Mesenchymal stem cell (in vitro differentiated cells and primary cell): ENCODE data around the gene THADA.

Experiments used
- DNase-seq: peaks from one replicate; pipeline ENCODE4 v3.0.0-alpha.2; 2013
- H2AFZ ChIP-seq: one replicate; pipeline ENCODE4 v1.6.1; 2013; ENCODE audit warnings: low read depth, mild to moderate bottlenecking, control low read depth, inconsistent platforms, low read length, moderate library complexity
- H2AK5ac ChIP-seq: 2 replicates; pipeline ENCODE4 v1.6.1; 2013; ENCODE audit warnings: low read length, moderate library complexity, mild to moderate bottlenecking, inconsistent platforms; ENCODE audit not compliant: severe bottlenecking
- H2BK120ac ChIP-seq: one replicate; pipeline ENCODE4 v1.6.1; 2013; ENCODE audit warnings: low read depth, mild to moderate bottlenecking, inconsistent platforms, low read length, moderate library complexity
- H2BK12ac ChIP-seq, 2 experiments: one replicate each; pipeline ENCODE4 v1.6.1; 2013; ENCODE audit warnings: inconsistent platforms in 2 of 2, low read length in 2 of 2, mild to moderate bottlenecking in 2 of 2, moderate library complexity in 2 of 2, control low read depth in 1 of 2
- H2BK15ac ChIP-seq: one replicate; pipeline ENCODE4 v1.6.1; 2013; ENCODE audit warnings: mild to moderate bottlenecking, low read depth, inconsistent platforms; ENCODE audit not compliant: poor library complexity, severe bottlenecking
- H2BK5ac ChIP-seq: 2 replicates; pipeline ENCODE4 v1.6.1; 2013; ENCODE audit warnings: low read depth, mild to moderate bottlenecking, low read length, control low read depth, inconsistent platforms; ENCODE audit not compliant: poor library complexity, severe bottlenecking
- H3K14ac ChIP-seq, 2 experiments: one replicate each; pipeline ENCODE4 v1.6.1; 2013; ENCODE audit warnings: inconsistent platforms in 2 of 2, low read length in 2 of 2, control low read depth in 1 of 2, mild to moderate bottlenecking in 1 of 2, moderate library complexity in 1 of 2
- H3K18ac ChIP-seq, 2 experiments: one replicate each; pipeline ENCODE4 v1.6.1; 2013; ENCODE audit warnings: inconsistent platforms in 2 of 2, low read length in 2 of 2, control low read depth in 1 of 2, low read depth in 1 of 2, mild to moderate bottlenecking in 1 of 2
- H3K23ac ChIP-seq, 2 experiments: one replicate each; pipeline ENCODE4 v1.6.1; 2013; ENCODE audit warnings: inconsistent platforms in 2 of 2, low read length in 2 of 2, mild to moderate bottlenecking in 2 of 2, moderate library complexity in 2 of 2, control low read depth in 1 of 2
- H3K27ac ChIP-seq: 2 replicates; pipeline ENCODE4 v1.5.1; 2013; ENCODE audit warnings: mild to moderate bottlenecking, moderate library complexity, low read length, control low read depth, inconsistent platforms; ENCODE audit not compliant: poor library complexity, severe bottlenecking
- H3K27me3 ChIP-seq, 2 experiments: 2 replicates each; pipeline versions ENCODE4 v1.6.1 to v1.7.0; 2013; ENCODE audit warnings: low read length in 2 of 2, mild to moderate bottlenecking in 2 of 2, moderate library complexity in 2 of 2, control low read depth in 1 of 2, inconsistent platforms in 1 of 2; ENCODE audit not compliant: control insufficient read depth in 1 of 2, insufficient read depth in 1 of 2
- H3K36me3 ChIP-seq, 2 experiments: 2 replicates each; pipeline versions ENCODE4 v1.6.1 to v1.7.0; 2013; ENCODE audit warnings: low read length in 2 of 2, control low read depth in 1 of 2, inconsistent platforms in 1 of 2, low read depth in 1 of 2, mild to moderate bottlenecking in 1 of 2; ENCODE audit not compliant: insufficient read depth in 2 of 2, control insufficient read depth in 1 of 2
- H3K4ac ChIP-seq, 2 experiments: one replicate each; pipeline ENCODE4 v1.6.1; 2013; ENCODE audit warnings: inconsistent platforms in 2 of 2, low read length in 2 of 2, mild to moderate bottlenecking in 2 of 2, moderate library complexity in 2 of 2, control low read depth in 1 of 2, low read depth in 1 of 2
- H3K4me1 ChIP-seq: 2 replicates; pipeline ENCODE4 v1.6.1; 2013; ENCODE audit warnings: low read depth, low read length, control low read depth; ENCODE audit not compliant: control insufficient read depth, insufficient read depth
- H3K4me2 ChIP-seq: 2 replicates; pipeline ENCODE4 v1.6.1; 2013; ENCODE audit warnings: low read length, mild to moderate bottlenecking, inconsistent platforms; ENCODE audit not compliant: poor library complexity, severe bottlenecking
- H3K4me3 ChIP-seq, 2 experiments: 2 replicates each; pipeline versions ENCODE4 v1.5.1 to v1.7.0; 2013; ENCODE audit warnings: low read length in 2 of 2, mild to moderate bottlenecking in 2 of 2, control low read depth in 1 of 2, low read depth in 1 of 2; ENCODE audit not compliant: insufficient read depth in 1 of 2
- H3K79me1 ChIP-seq: replicated peaks from 2 replicates; pipeline ENCODE4 v1.6.1; 2013; ENCODE audit warnings: mild to moderate bottlenecking, control low read depth, low read length, inconsistent platforms; ENCODE audit not compliant: poor library complexity, severe bottlenecking
- H3K9ac ChIP-seq: 2 replicates; pipeline ENCODE4 v1.7.0; 2013; ENCODE audit warnings: mild to moderate bottlenecking, low read length, moderate library complexity
- H3K9me3 ChIP-seq: 2 replicates; pipeline ENCODE4 v1.7.0; 2013; ENCODE audit warnings: mild to moderate bottlenecking, low read length; ENCODE audit not compliant: control insufficient read depth
- H4K8ac ChIP-seq: one replicate; pipeline ENCODE4 v1.6.1; 2013; ENCODE audit warnings: inconsistent platforms, mild to moderate bottlenecking, low read length, moderate library complexity
- H4K91ac ChIP-seq: one replicate; pipeline ENCODE4 v1.6.1; 2013; ENCODE audit warnings: mild to moderate bottlenecking, low read length, inconsistent platforms
- WGBS: methylation state at CpG from one replicate; pipeline ENCODE4 v1.1.7; 2013; ENCODE audit warnings: mixed read lengths; 5-methylcytosine and 5-hydroxymethylcytosine counted together

THADA gene

DNA sequence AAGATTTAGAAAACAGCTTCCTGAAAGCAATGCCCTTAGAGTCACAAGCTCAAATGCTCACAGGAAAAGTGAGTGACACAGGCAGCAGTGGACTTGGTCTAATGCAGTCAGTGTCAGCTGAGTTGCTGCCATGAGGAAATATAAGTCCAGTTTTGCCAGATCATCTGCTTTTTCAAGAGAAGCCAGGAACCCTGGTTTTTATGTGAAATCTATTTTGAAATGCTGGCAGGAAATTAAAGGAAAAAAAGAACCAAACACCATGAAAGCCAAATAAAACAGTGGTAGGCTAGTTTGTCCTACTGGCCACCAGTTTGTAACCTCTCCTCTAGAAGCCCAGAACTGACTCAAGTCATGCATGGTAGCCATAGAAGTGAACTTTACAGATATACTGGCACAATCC, 109.2 kb downstream of the THADA start:
- DNase-seq, result no peak
- Histone ChIP-seq H2AK5ac (no peak overlapping the region), H2BK5ac (no peak overlapping the region), H4K8ac (no peak overlapping the region), H3K79me1 (peaks cover 3% of the 10 kb centered on the region), H3K4me2 (no peak overlapping the region), H3K14ac (no peak overlapping the region), H3K4me3 (no peak overlapping the region), H2BK12ac (no peak overlapping the region), H3K9ac (peak overlapping the region; percentile 69), H3K27me3 (no peaks in the 10 kb centered on the region), H3K4me1 (no peaks in the 10 kb centered on the region), H2AFZ (no peak overlapping the region), H2BK15ac (no peak overlapping the region), H3K4ac (no peak overlapping the region), H3K23ac (no peak overlapping the region), H3K36me3 (no peaks in the 10 kb centered on the region), H3K18ac (no peak overlapping the region), H3K27ac (no peak overlapping the region), H2BK120ac (no peak overlapping the region), H3K9me3 (no peaks in the 10 kb centered on the region), H4K91ac (no peak overlapping the region)

DNA sequence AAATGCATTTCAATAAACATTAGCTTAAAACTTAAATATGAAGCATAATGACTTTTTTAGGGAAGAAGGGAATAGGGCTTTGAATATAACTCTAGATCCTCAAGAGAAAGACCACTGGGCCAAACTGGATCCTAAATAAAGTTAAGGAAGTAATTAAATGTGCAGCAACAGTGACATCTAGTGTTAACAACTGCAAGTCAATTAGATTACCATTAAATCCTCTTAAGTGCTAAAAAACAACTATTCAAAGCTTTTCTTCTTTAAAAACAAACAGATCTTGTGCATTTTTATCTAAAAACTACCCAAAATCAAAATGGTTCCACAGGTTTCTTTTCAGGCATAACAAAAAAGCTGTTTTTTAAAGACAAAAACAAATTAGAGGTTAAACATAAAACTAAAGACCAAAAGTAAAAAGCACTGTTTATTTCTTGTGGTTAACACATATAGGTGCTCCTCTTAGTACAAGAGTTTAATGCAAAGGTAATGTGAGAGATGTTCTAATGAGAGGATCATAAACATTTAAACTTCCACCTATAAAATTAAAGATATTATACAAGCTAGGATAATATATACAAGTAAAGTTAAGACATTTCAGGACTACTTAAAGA, 111.4 kb downstream of the THADA start:
- H3K18ac ChIP-seq, result no peak overlapping the region
- H2BK5ac ChIP-seq, result no peak overlapping the region
- no peak overlapping the region for H4K91ac ChIP-seq
- H3K79me1 ChIP-seq, result peaks cover 4% of the 10 kb centered on the region
- H3K9ac ChIP-seq, result peak overlapping the region; percentile 61
- no peak overlapping the region for H3K4me2 ChIP-seq
- H3K23ac ChIP-seq, result no peak overlapping the region
- no peak overlapping the region for H3K4ac ChIP-seq
- DNase-seq, result peak; percentile 83
- no peak overlapping the region for H2AK5ac ChIP-seq
- no peak overlapping the region for H3K27ac ChIP-seq
- H3K36me3 ChIP-seq, result no peaks in the 10 kb centered on the region
- no peak overlapping the region for H2BK120ac ChIP-seq
- H4K8ac ChIP-seq, result no peak overlapping the region
- H2AFZ ChIP-seq, result no peak overlapping the region
- no peak overlapping the region for H2BK15ac ChIP-seq
- H3K4me3 ChIP-seq, result no peak overlapping the region
- H3K14ac ChIP-seq, result no peak overlapping the region
- H3K4me1 ChIP-seq, result no peaks in the 10 kb centered on the region
- no peak overlapping the region for H2BK12ac ChIP-seq
- no peaks in the 10 kb centered on the region for H3K27me3 ChIP-seq
- H3K9me3 ChIP-seq, result no peaks in the 10 kb centered on the region

DNA sequence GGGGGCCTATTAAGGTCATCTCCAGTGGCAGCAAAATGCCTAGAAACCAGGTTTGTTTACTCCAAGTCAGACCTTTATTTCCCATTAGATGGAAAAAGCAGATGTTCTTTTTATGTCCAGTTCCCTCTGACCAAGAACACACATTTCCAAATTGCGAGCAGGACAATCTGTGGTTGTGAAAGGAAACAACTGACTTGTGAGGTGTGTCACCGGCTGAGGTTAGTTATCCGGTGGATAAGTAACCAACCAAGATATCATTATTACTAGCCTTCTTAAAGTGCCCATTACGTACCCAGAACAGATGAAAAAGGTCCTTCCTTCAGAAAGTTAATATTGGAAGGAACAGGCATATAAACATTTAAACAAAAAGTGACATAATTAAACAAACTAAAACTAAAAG, 112.9 kb downstream of the THADA start:
- H3K36me3 ChIP-seq, result no peaks in the 10 kb centered on the region
- H2BK12ac ChIP-seq, result no peak overlapping the region
- WGBS, result no CpG with 5 or more reads among the region's 4 CpGs
- H3K9me3 ChIP-seq, result no peaks in the 10 kb centered on the region
- H3K9ac ChIP-seq, result peak overlapping the region; percentile 50
- H3K4me1 ChIP-seq, result no peaks in the 10 kb centered on the region
- no peak overlapping the region for H3K4ac ChIP-seq
- no peak overlapping the region for H2AK5ac ChIP-seq
- peak; percentile 72 for DNase-seq
- H2AFZ ChIP-seq, result no peak overlapping the region
- H4K8ac ChIP-seq, result no peak overlapping the region
- no peak overlapping the region for H3K14ac ChIP-seq
- no peak overlapping the region for H3K4me3 ChIP-seq
- peak overlapping the region; percentile 10 for H3K27ac ChIP-seq
- H2BK120ac ChIP-seq, result no peak overlapping the region
- H3K27me3 ChIP-seq, result no peaks in the 10 kb centered on the region
- no peak overlapping the region for H2BK5ac ChIP-seq
- no peak overlapping the region for H2BK15ac ChIP-seq
- no peak overlapping the region for H3K23ac ChIP-seq
- H4K91ac ChIP-seq, result no peak overlapping the region
- H3K79me1 ChIP-seq, result peaks cover 4% of the 10 kb centered on the region
- H3K4me2 ChIP-seq, result peak overlapping the region; percentile 21
- no peak overlapping the region for H3K18ac ChIP-seq

DNA sequence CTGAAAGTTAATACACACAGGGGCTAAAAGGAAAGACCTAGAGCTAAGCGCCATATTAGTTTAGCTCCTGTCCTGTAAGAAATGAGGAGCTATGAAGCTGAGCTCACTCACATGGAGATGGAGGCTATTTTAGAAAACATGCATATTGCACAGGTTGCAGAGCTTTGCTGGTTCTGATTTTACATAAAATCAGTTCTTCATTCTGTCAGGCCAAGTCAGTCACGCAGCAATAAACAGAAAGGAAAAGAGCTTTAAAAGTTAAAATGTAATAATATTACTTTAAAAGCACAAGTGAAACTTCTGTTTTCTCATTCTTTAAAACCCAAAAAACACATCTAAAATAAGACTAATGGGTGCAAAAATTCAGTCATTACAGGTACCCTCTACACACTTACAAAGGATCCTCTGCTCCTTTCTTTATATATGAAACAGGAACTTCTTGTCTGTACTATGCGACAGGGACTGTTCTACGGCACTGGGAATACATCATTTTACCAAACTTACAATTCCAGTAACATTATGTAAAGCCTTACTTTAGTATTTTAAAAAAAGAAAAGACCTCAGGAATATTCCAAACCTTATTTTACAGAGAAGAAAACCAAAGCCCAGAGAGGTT, 113.8 kb downstream of the THADA start:
- Histone ChIP-seq H3K18ac (no peak overlapping the region), H3K14ac (no peak overlapping the region), H3K4me3 (no peak overlapping the region), H3K79me1 (peaks cover 2% of the 10 kb centered on the region), H3K27ac (no peak overlapping the region), H3K23ac (no peak overlapping the region), H3K9ac (peak overlapping the region; percentile 50), H2BK12ac (peak overlapping the region in 1 of 2 experiments; percentile 78), H3K4ac (peak overlapping the region; percentile 57 to 61), H2AFZ (no peak overlapping the region), H2BK5ac (no peak overlapping the region), H4K8ac (no peak overlapping the region), H2AK5ac (no peak overlapping the region), H2BK120ac (no peak overlapping the region), H2BK15ac (no peak overlapping the region), H3K4me2 (no peak overlapping the region), H3K4me1 (no peaks in the 10 kb centered on the region), H3K9me3 (no peaks in the 10 kb centered on the region), H3K27me3 (no peaks in the 10 kb centered on the region), H4K91ac (no peak overlapping the region), H3K36me3 (no peaks in the 10 kb centered on the region)
- WGBS, result 98% methylated on average over 2 of the region's 4 CpGs
- no peak for DNase-seq
